ENCODE results near the gene KCNQ4. TPM values are rescaled to one million over a fixed set of nuclear protein-coding genes. Genes with fewer than 3 reads are reported as not detected.

The KCNQ4 gene
- 0.17 TPM in 1 of 2 replicates, not detected in the other for total RNA-seq (2014; rRNA removed; shearing (Covaris generic))

- peak; percentile 39 for DNase-seq (ENCODE audit: low read depth)
Observed at GRCh38 chr1:40783001-40783905, at the start of gene KCNQ4. TSS of gene KCNQ4 (plus strand) at chr1:40783787. CDS start at chr1:40784094, 307 bp downstream.

GRCh38 chr1:40734882-40735628 lies 48.5 kb upstream of the KCNQ4 start:
- no peak for DNase-seq (ENCODE audit: low read depth)

- DNase-seq (ENCODE audit: low read depth) = peak; percentile 25
Observed at GRCh38 chr1:40736085-40736531, 47.5 kb upstream of the KCNQ4 start.

GRCh38 chr1:40738831-40739230 lies 44.8 kb upstream of the KCNQ4 start:
- no peak for DNase-seq (ENCODE audit: low read depth)

GRCh38 chr1:40739455-40740008 lies 44.1 kb upstream of the KCNQ4 start:
- no peak for DNase-seq (ENCODE audit: low read depth)

- DNase-seq (ENCODE audit: low read depth) = no peak
Observed at GRCh38 chr1:40740039-40740996, 43.3 kb upstream of the KCNQ4 start.

- no peak for DNase-seq (ENCODE audit: low read depth)
Observed at GRCh38 chr1:40740997-40741736, 42.4 kb upstream of the KCNQ4 start.

GRCh38 chr1:40742363-40743061 lies 41.1 kb upstream of the KCNQ4 start:
- no peak for DNase-seq (ENCODE audit: low read depth)

- DNase-seq (ENCODE audit: low read depth) = no peak
Observed at GRCh38 chr1:40743452-40743851, 40.1 kb upstream of the KCNQ4 start.

GRCh38 chr1:40743860-40744259 lies 39.7 kb upstream of the KCNQ4 start:
- DNase-seq (ENCODE audit: low read depth) = no peak

GRCh38 chr1:40745176-40745575 lies 38.4 kb upstream of the KCNQ4 start:
- no peak for DNase-seq (ENCODE audit: low read depth)

GRCh38 chr1:40746344-40747090 lies 37.1 kb upstream of the KCNQ4 start:
- DNase-seq (ENCODE audit: low read depth) = no peak

GRCh38 chr1:40748841-40749718 lies 34.5 kb upstream of the KCNQ4 start:
- DNase-seq (ENCODE audit: low read depth) = no peak

GRCh38 chr1:40749817-40750216 lies 33.8 kb upstream of the KCNQ4 start:
- DNase-seq (ENCODE audit: low read depth) = no peak

- DNase-seq (ENCODE audit: low read depth) = no peak
Observed at GRCh38 chr1:40750451-40750908, 33.1 kb upstream of the KCNQ4 start.

GRCh38 chr1:40751802-40752201 lies 31.8 kb upstream of the KCNQ4 start:
- no peak for DNase-seq (ENCODE audit: low read depth)

GRCh38 chr1:40753142-40753882 lies 30.3 kb upstream of the KCNQ4 start:
- DNase-seq (ENCODE audit: low read depth) = no peak
